ENCODE data around the gene RPS10.

DNA sequence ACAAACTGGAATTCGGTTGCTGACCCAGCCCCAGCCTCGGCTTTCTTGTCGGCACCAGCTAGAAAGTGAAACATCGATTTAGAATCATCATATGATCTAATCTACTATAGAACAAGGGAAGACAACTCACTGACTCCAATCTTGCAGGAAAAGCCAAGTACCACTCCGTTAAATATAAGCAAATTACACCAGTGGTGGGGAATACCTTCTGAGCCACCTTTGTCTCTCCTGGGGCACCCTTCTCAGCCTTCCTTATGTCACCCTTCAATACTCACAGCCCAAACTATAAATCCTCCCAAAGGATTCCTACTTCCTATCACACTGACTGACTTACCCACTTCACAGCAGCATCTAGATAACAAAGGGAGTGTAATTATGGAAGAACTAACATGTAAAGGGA lies 7.5 kb downstream of the RPS10 start:
- TF ChIP-seq, protein P1, sequence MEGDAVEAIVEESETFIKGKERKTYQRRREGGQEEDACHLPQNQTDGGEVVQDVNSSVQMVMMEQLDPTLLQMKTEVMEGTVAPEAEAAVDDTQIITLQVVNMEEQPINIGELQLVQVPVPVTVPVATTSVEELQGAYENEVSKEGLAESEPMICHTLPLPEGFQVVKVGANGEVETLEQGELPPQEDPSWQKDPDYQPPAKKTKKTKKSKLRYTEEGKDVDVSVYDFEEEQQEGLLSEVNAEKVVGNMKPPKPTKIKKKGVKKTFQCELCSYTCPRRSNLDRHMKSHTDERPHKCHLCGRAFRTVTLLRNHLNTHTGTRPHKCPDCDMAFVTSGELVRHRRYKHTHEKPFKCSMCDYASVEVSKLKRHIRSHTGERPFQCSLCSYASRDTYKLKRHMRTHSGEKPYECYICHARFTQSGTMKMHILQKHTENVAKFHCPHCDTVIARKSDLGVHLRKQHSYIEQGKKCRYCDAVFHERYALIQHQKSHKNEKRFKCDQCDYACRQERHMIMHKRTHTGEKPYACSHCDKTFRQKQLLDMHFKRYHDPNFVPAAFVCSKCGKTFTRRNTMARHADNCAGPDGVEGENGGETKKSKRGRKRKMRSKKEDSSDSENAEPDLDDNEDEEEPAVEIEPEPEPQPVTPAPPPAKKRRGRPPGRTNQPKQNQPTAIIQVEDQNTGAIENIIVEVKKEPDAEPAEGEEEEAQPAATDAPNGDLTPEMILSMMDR (IDR thresholded peaks at IDR 0.05), result no peak
- TF ChIP-seq POLR2A (IDR thresholded peaks at IDR 0.05), result no peak
